GM18951 (cell line): ENCODE results near the gene MYO3B.
"Not testable (repeated sequence)": the region's sequence is repeated elsewhere in the genome, so short reads cannot be mapped to it uniquely, and the experiment has no call there.

ENCODE experiments used
- POLR2A ChIP-seq: IDR thresholded peaks from 4 replicates; pipeline ENCODE4 v1.6.1; 2011; ENCODE audit warnings: mild to moderate bottlenecking; ENCODE audit not compliant: insufficient read length, insufficient read depth; ENCODE audit errors: extremely low read depth
- in situ Hi-C: fragments of 300-500 bp; cut with MboI; formaldehyde crosslinking; loops from one replicate; pipeline ENCODE4 v1.12.0; 2022; ENCODE audit warnings: low sequenced_read_pairs, mixed read lengths, inconsistent platforms; ENCODE audit not compliant: unreplicated experiment

The MYO3B gene

GRCh38 chr2:170324640-170325046 is 146.7 kb downstream of the MYO3B start:
- TF ChIP-seq POLR2A, result no peak
- in situ Hi-C loops, result no loop called here

- in situ Hi-C loops, result no loop called here
- TF ChIP-seq POLR2A, result no peak
Measured at GRCh38 chr2:170330881-170331280, 152.9 kb downstream of the MYO3B start.

GRCh38 chr2:170332676-170333402 is 154.9 kb downstream of the MYO3B start:
- TF ChIP-seq POLR2A, result no peak
- in situ Hi-C loops, result no loop called here

- TF ChIP-seq POLR2A, result no peak
- in situ Hi-C loops, result no loop called here
Measured at GRCh38 chr2:170335351-170335750, 157.4 kb downstream of the MYO3B start.

- in situ Hi-C loops, result no loop called here
- TF ChIP-seq POLR2A, result no peak
Measured at GRCh38 chr2:170336408-170336807, 158.5 kb downstream of the MYO3B start.

GRCh38 chr2:170336916-170337315 is 159.0 kb downstream of the MYO3B start:
- TF ChIP-seq POLR2A, result no peak
- in situ Hi-C loops, result no loop called here

- TF ChIP-seq POLR2A, result no peak
- in situ Hi-C loops, result no loop called here
Measured at GRCh38 chr2:170339322-170339721, 161.4 kb downstream of the MYO3B start.

GRCh38 chr2:170339750-170340692 is 162.1 kb downstream of the MYO3B start:
- in situ Hi-C loops, result no loop called here
- no peak for TF ChIP-seq POLR2A

- in situ Hi-C loops, result no loop called here
- TF ChIP-seq POLR2A, result no peak
Measured at GRCh38 chr2:170340693-170341068, 162.7 kb downstream of the MYO3B start.

GRCh38 chr2:170341684-170342623 is 164.0 kb downstream of the MYO3B start:
- in situ Hi-C loops, result no loop called here
- TF ChIP-seq POLR2A, result no peak

GRCh38 chr2:170344663-170345346 is 166.9 kb downstream of the MYO3B start:
- no peak for TF ChIP-seq POLR2A
- in situ Hi-C loops, result no loop called here

- TF ChIP-seq POLR2A, result no peak
- in situ Hi-C loops, result no loop called here
Measured at GRCh38 chr2:170345607-170346006, 167.7 kb downstream of the MYO3B start.

- in situ Hi-C loops, result not testable (repeated sequence)
Measured at GRCh38 chr2:170349269-170349668, 171.3 kb downstream of the MYO3B start.
